ENCODE data around the gene RGS1. TPM values are rescaled to one million over a fixed set of nuclear protein-coding genes. Genes with fewer than 3 reads are reported as not detected.

Gene RGS1
- polyA plus RNA-seq, 3 donors, result 2.4 to 17.7 (median 15.7) TPM

DNA sequence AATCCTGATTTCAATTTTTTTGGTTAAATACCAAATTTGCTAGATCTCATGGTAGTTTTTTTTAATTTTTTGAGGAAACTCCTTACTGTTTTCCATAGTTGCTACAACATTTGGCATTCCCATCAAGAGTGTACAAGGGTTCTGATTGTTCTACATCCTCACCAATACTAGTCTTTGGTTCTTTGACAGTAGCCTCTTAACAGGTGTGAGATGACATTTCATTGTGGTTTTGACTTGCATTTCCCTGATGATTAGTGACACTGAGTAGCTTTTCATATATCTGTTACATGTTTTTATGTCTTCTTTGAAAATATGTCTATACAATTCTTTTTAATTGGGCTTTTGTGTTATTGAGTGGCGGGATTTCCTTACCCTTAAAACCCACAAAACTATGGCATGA, 39.5 kb downstream of the RGS1 start:
- no peaks in the 10 kb centered on the region for H4K20me1 ChIP-seq (ENCODE audit: insufficient read depth, low read length)
- TF ChIP-seq, protein P1, sequence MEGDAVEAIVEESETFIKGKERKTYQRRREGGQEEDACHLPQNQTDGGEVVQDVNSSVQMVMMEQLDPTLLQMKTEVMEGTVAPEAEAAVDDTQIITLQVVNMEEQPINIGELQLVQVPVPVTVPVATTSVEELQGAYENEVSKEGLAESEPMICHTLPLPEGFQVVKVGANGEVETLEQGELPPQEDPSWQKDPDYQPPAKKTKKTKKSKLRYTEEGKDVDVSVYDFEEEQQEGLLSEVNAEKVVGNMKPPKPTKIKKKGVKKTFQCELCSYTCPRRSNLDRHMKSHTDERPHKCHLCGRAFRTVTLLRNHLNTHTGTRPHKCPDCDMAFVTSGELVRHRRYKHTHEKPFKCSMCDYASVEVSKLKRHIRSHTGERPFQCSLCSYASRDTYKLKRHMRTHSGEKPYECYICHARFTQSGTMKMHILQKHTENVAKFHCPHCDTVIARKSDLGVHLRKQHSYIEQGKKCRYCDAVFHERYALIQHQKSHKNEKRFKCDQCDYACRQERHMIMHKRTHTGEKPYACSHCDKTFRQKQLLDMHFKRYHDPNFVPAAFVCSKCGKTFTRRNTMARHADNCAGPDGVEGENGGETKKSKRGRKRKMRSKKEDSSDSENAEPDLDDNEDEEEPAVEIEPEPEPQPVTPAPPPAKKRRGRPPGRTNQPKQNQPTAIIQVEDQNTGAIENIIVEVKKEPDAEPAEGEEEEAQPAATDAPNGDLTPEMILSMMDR (IDR thresholded peaks at IDR 0.05), result no peak
- Mint-ChIP-seq H3K4me3 (no peak overlapping the region), H3K9me3 (no peaks in the 10 kb centered on the region), H3K4me1 (no peaks in the 10 kb centered on the region), H3K27me3 (ENCODE audit: low read depth in 3 of 3) (no peaks in the 10 kb centered on the region), H3K36me3 (no peaks in the 10 kb centered on the region), H3K27ac (no peak overlapping the region)
- H2AFZ ChIP-seq (ENCODE audit: insufficient read depth, low read depth, low read length, poor library complexity, severe bottlenecking), result no peak overlapping the region
- DNase-seq, result no peak
- H3K36me3 ChIP-seq (replicated peaks in 1 of 2; ENCODE audit: control insufficient read depth in 1 of 2, insufficient read depth in 2 of 2, low read length in 2 of 2), result no peaks in the 10 kb centered on the region
- H3K4me1 ChIP-seq (ENCODE audit: control insufficient read depth in 1 of 2, insufficient read depth in 2 of 2, low read length in 2 of 2), result no peaks in the 10 kb centered on the region
- H3K79me2 ChIP-seq (ENCODE audit: insufficient read depth, low read length), result no peaks in the 10 kb centered on the region
- no CpG with 5 or more reads among the region's 1 CpG for WGBS (ENCODE audit: insufficient coverage)
- intact Hi-C loops (cut with micrococcal nuclease), result no loop called here
- no peak overlapping the region for H3K27ac ChIP-seq (ENCODE audit: low read depth in 1 of 2, low read length in 2 of 2)
- no peak overlapping the region for H3K4me3 ChIP-seq (replicated peaks in 1 of 3; ENCODE audit: low read depth in 2 of 3, low read length in 3 of 3)
- no peak overlapping the region for H3K9ac ChIP-seq (ENCODE audit: insufficient read depth, low read length, poor library complexity, severe bottlenecking)
- no peak overlapping the region for H3K4me2 ChIP-seq (replicated peaks; ENCODE audit: extremely low read depth, low read length, poor library complexity, severe bottlenecking)
- no peaks in the 10 kb centered on the region for H3K27me3 ChIP-seq (ENCODE audit: control insufficient read depth in 2 of 2, insufficient read depth in 2 of 2, low read length in 2 of 2)
- H3K9me3 ChIP-seq (replicated peaks in 1 of 2; ENCODE audit: control insufficient read depth in 1 of 2, insufficient read depth in 1 of 2, low read length in 2 of 2), result no peaks in the 10 kb centered on the region

DNA sequence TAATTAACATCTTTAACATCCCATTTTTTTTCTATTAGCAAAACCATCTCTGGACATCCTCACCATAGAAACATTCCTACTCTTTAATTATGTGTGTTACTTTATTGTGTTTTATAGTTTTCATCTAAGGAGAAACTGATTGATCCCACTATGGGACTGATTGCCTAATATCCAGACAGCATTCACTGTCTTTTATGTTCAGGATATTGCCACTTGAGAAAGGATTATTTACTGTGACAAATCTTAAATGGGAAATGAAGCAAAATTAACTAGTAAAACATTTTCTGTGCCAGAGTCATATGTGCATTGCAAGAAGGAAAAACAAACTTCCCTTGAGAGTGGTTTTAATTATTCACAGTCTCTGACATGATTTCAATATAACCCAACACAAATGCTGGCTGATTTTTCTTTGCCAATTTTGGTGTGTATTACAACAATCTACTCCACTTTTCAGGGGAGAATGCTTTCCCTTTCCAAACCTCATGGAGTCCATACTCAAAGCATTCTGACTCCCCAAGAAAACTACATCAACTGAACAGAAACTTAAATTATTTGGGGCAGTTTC, 44.6 kb downstream of the RGS1 start:
- H3K4me1 Mint-ChIP-seq, result no peaks in the 10 kb centered on the region
- Histone ChIP-seq H3K27me3 (ENCODE audit: control insufficient read depth in 2 of 2, insufficient read depth in 2 of 2, low read length in 2 of 2) (no peaks in the 10 kb centered on the region), H3K79me2 (ENCODE audit: insufficient read depth, low read length) (no peaks in the 10 kb centered on the region), H3K27ac (ENCODE audit: low read depth in 1 of 2, low read length in 2 of 2) (no peak overlapping the region), H2AFZ (ENCODE audit: insufficient read depth, low read depth, low read length, poor library complexity, severe bottlenecking) (no peak overlapping the region), H4K20me1 (ENCODE audit: insufficient read depth, low read length) (no peaks in the 10 kb centered on the region), H3K9ac (ENCODE audit: insufficient read depth, low read length, poor library complexity, severe bottlenecking) (no peak overlapping the region), H3K4me1 (ENCODE audit: control insufficient read depth in 1 of 2, insufficient read depth in 2 of 2, low read length in 2 of 2) (no peaks in the 10 kb centered on the region), H3K36me3 (replicated peaks in 1 of 2; ENCODE audit: control insufficient read depth in 1 of 2, insufficient read depth in 2 of 2, low read length in 2 of 2) (no peaks in the 10 kb centered on the region), H3K9me3 (replicated peaks in 1 of 2; ENCODE audit: control insufficient read depth in 1 of 2, insufficient read depth in 1 of 2, low read length in 2 of 2) (no peaks in the 10 kb centered on the region), H3K4me3 (replicated peaks in 1 of 3; ENCODE audit: low read depth in 2 of 3, low read length in 3 of 3) (no peak overlapping the region), H3K4me2 (replicated peaks; ENCODE audit: extremely low read depth, low read length, poor library complexity, severe bottlenecking) (no peak overlapping the region)
- H3K36me3 Mint-ChIP-seq, result no peaks in the 10 kb centered on the region
- TF ChIP-seq, protein P1 (IDR thresholded peaks at IDR 0.05), result no peak
- no peak overlapping the region for H3K4me3 Mint-ChIP-seq
- intact Hi-C loops (cut with micrococcal nuclease), result no loop called here
- no peak for DNase-seq
- H3K9me3 Mint-ChIP-seq, result peaks cover 0 to 11% (median 2%) of the 10 kb centered on the region in 7 donors
- no peaks in the 10 kb centered on the region for H3K27me3 Mint-ChIP-seq (ENCODE audit: low read depth in 3 of 3)
- no peak overlapping the region for H3K27ac Mint-ChIP-seq

Measured in CD14-positive monocyte (primary cell).